GM10266 (cell line): ENCODE measurements around the gene TMEM108.

Experiments
- DNase-seq: peaks from one replicate; pipeline ENCODE4 v3.0.0; 2012; ENCODE audit errors: extremely low spot score
- CTCF ChIP-seq: IDR thresholded peaks from 2 replicates; pipeline ENCODE4 v1.5.1; 2012; ENCODE audit warnings: mild to moderate bottlenecking, low read depth; ENCODE audit not compliant: control insufficient read depth, insufficient read depth; ENCODE audit errors: missing control alignments

TMEM108 gene

DNA sequence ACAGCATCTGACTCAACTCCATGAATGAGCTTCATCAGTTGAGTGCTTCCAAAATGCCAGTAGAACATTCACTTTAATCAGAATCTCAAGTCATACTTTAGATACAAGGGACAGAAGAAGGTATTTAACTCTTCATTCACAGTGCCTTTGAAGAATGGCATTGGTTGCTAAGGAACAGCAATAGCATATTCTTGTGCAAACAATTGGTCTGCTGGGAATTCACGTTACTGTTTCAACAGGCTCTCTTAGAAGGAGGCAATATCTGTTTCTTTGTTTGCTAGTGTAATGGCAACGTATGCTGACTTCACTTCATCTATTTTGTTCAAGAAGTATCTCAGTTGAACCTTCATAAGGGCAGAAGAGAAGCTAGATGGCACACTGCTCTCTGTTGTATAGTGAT, 113.9 kb downstream of the TMEM108 start:
- no peak for DNase-seq
- TF ChIP-seq CTCF = no peak

DNA sequence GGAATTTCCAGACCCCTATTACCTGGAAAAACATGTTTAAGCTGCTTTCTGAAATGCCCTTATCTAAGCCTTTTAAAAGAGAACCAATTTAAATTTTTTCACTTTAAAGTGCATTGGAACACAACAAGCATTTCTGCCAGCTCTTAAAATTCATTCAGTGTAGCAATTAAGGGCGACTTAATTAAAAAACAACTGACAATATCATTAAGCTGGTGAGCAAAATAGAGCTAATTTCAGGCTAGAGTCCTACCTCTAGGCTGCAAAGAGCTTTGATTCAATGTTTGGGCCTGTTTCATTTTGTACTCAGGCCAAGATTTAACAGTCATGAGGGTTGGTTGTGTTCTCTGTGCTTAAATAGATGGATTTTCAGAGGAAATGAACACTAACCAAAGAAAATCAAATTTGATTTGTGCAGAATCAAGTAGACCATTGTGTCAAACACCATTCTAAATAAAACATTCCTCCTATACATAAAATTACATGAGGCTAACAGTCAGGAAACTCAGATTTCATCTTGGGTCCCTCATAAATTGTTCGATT, 114.6 kb downstream of the TMEM108 start:
- no peak for TF ChIP-seq CTCF
- DNase-seq = no peak

DNA sequence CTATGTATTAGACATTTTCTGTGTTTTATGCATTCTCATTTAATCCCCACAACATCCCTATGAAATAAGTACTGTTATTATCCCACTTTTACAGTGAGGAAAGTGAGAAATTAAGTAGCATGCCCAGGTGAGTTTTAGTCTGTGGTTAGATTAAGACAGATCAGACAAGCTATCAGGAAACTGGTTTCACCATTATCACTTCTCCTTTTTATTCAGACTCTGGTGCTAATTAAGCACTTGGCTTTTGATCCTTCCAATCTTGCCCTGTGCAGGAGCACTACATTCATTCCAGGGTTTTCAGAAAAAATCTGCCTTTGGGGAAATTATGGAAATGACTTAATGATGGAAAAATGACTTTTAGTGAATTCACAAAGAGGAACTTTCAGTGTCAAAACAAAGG, 115.2 kb downstream of the TMEM108 start:
- no peak for TF ChIP-seq CTCF

DNA sequence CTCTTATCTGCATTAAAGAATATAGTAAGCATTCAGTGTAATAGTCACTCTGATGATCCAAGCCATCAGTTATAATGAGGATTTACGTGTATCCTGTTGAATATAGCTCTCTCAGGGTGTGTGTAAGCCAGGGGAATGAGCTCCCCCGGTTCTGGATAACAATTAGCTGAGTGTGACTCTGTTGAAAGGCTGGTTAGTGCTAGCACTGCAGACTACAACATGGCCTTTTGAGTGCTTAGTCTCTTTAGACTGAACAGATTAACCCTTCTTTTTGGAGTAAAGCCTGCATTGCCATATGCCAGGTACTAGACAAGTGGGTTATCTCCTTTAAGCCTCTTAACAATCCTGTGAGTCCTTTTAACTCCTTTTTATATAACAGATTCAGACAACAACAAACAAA, 119.5 kb downstream of the TMEM108 start:
- no peak for TF ChIP-seq CTCF
- DNase-seq = no peak

More for the DNA sequence above, 115.2 kb downstream of the TMEM108 start:
- no peak for DNase-seq

DNA sequence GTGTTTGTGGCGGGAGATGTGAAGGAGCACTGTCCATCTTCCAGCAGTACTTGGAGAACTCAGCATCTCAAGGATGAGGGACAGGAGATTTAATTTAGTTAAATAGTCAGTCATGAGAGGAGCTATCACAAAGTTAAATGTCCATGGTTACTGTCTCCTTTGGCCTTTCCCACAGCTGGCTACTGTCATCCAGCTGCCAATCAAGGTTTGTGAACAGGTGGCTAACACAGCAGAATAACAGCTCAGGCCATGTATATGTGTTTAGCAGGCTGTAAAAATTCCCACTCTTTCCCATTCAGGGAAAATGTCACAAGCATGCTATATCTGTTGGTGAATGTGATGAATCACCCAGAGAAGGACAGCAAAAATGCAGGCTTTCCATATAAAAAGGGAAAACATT, 120.5 kb downstream of the TMEM108 start:
- TF ChIP-seq CTCF = no peak
- no peak for DNase-seq

GRCh38 chr3:133159498-133160475, 121.6 kb downstream of the TMEM108 start:
- no peak for DNase-seq
- no peak for TF ChIP-seq CTCF

GRCh38 chr3:133161656-133162055, 123.5 kb downstream of the TMEM108 start:
- no peak for TF ChIP-seq CTCF
- no peak for DNase-seq
